H1 (cell line): ENCODE results near the gene GUCA2B. TPM values are rescaled to one million over a fixed set of nuclear protein-coding genes. Genes with fewer than 3 reads are reported as not detected.

Experiments
- CTCF ChIA-PET: fragments of 300-600 bp; sonication (Branson Sonifier 250); formaldehyde crosslinking; loops from one replicate; lab custom pipeline; 2021; ENCODE audit not compliant: partially characterized antibody; lab: Charles Lee
- POLR2A ChIA-PET: fragments of 300-600 bp; sonication (Branson Sonifier 250); formaldehyde crosslinking; loops from one replicate; lab custom pipeline; 2021; ENCODE audit warnings: inconsistent platforms; ENCODE audit not compliant: partially characterized antibody; lab: Charles Lee
- DNase-seq, 2 experiments: peaks; one replicate each; pipeline versions ENCODE4 v3.0.0 to v3.0.0-alpha.2; 2010 to 2022; ENCODE audit warnings: low spot score in 2 of 2, low read depth in 1 of 2, mixed read lengths in 1 of 2
- FAIRE-seq: peaks from 2 replicates; lab custom pipeline; 2011; peaks lifted over from hg19 to GRCh38; lab: Jason Lieb, UNC
- H2AFZ ChIP-seq: 2 replicates; pipeline ENCODE4 v1.8.1; 2012; ENCODE audit warnings: low read length, inconsistent platforms
- H2AK5ac ChIP-seq: 2 replicates; pipeline ENCODE4 v1.6.1; 2013; ENCODE audit warnings: low read depth, low read length
- H2BK120ac ChIP-seq: replicated peaks from 2 replicates; pipeline ENCODE3; 2013; ENCODE audit warnings: low read depth, low read length, inconsistent platforms
- H2BK12ac ChIP-seq: 2 replicates; pipeline ENCODE4 v1.6.1; 2013; ENCODE audit warnings: low read depth, low read length
- H2BK15ac ChIP-seq: 2 replicates; pipeline ENCODE4 v1.6.1; 2013; ENCODE audit warnings: low read length
- H2BK20ac ChIP-seq: 2 replicates; pipeline ENCODE4 v1.6.1; 2013; ENCODE audit warnings: low read length
- H2BK5ac ChIP-seq: 2 replicates; pipeline ENCODE4 v1.6.1; 2013; ENCODE audit warnings: low read depth, low read length
- H3K14ac ChIP-seq: 2 replicates; pipeline ENCODE4 v1.6.1; 2013; ENCODE audit warnings: inconsistent platforms; ENCODE audit not compliant: insufficient read length
- H3K18ac ChIP-seq: 2 replicates; pipeline ENCODE4 v1.6.1; 2013; ENCODE audit warnings: low read length; ENCODE audit errors: extremely low read depth
- H3K23ac ChIP-seq: 2 replicates; pipeline ENCODE4 v1.6.1; 2013; ENCODE audit warnings: inconsistent platforms; ENCODE audit not compliant: insufficient read length
- H3K23me2 ChIP-seq: 2 replicates; pipeline ENCODE4 v1.6.1; 2013; ENCODE audit warnings: low read depth, low read length
- H3K27ac ChIP-seq: 2 replicates; pipeline ENCODE4 v1.6.1; 2011; ENCODE audit warnings: low read depth, low read length, inconsistent platforms
- H3K27me3 ChIP-seq, 4 experiments: replicated peaks in 1 of 4; 1 replicate in 1 of 4; 2 replicates in 3 of 4; pipeline versions ENCODE4 v1.6.1 to v1.8.1; 2011 to 2013; ENCODE audit warnings: low read length in 3 of 4, mild to moderate bottlenecking in 3 of 4, inconsistent platforms in 2 of 4, mixed read lengths in 2 of 4, moderate library complexity in 1 of 4; ENCODE audit not compliant: control insufficient read depth in 3 of 4, insufficient read depth in 3 of 4; ENCODE audit errors: extremely low read depth in 1 of 4
- H3K36me3 ChIP-seq, 4 experiments: 2 replicates each; pipeline versions ENCODE4 v1.6.1 to v1.8.1; 2011 to 2013; ENCODE audit warnings: mild to moderate bottlenecking in 4 of 4, low read length in 3 of 4, moderate library complexity in 2 of 4, control low read depth in 1 of 4, inconsistent platforms in 1 of 4; ENCODE audit not compliant: insufficient read depth in 4 of 4, control insufficient read depth in 2 of 4
- H3K4ac ChIP-seq: replicated peaks from 2 replicates; pipeline ENCODE3; 2013; ENCODE audit warnings: low read length, low read depth, mixed read lengths, inconsistent platforms; ENCODE audit not compliant: insufficient read length
- H3K4me1 ChIP-seq, 4 experiments: replicated peaks in 1 of 4; 1 replicate in 1 of 4; 2 replicates in 3 of 4; pipeline versions ENCODE4 v1.6.1 to v1.8.1; 2011 to 2013; ENCODE audit warnings: low read length in 3 of 4, inconsistent platforms in 2 of 4, mixed read lengths in 1 of 4; ENCODE audit not compliant: insufficient read depth in 4 of 4, control insufficient read depth in 3 of 4
- H3K4me2 ChIP-seq, 2 experiments: 2 replicates each; pipeline versions ENCODE4 v1.6.1 to v1.8.1; 2011 to 2013; ENCODE audit warnings: low read depth in 2 of 2, low read length in 2 of 2, control low read depth in 1 of 2, inconsistent platforms in 1 of 2, mild to moderate bottlenecking in 1 of 2; ENCODE audit not compliant: insufficient read depth in 1 of 2
- H3K4me3 ChIP-seq, 4 experiments: fragments of 200-600, 300-600 bp in 1 of 4; sonication (generic), shearing (Covaris generic), sonication (Bioruptor Twin) in 1 of 4; 2 replicates each; pipeline versions ENCODE4 v1.5.1 to v1.8.1; 2011 to 2016; ENCODE audit warnings: low read length in 4 of 4, low read depth in 3 of 4, control low read depth in 2 of 4, inconsistent platforms in 2 of 4, mild to moderate bottlenecking in 2 of 4, mixed read lengths in 1 of 4, moderate library complexity in 1 of 4; ENCODE audit not compliant: insufficient read depth in 2 of 4; ENCODE audit errors: extremely low read depth in 1 of 4
- H3K56ac ChIP-seq: replicated peaks from 2 replicates; pipeline ENCODE3; 2013; ENCODE audit warnings: low read depth, mild to moderate bottlenecking, mixed read lengths, low read length, inconsistent platforms; ENCODE audit not compliant: insufficient read length
- H3K79me1 ChIP-seq: 2 replicates; pipeline ENCODE4 v1.6.1; 2013; ENCODE audit warnings: low read depth, low read length, control low read depth
- H3K79me2 ChIP-seq, 2 experiments: 2 replicates each; pipeline versions ENCODE4 v1.6.1 to v1.8.1; 2012 to 2013; ENCODE audit warnings: low read length in 2 of 2, mild to moderate bottlenecking in 2 of 2, inconsistent platforms in 1 of 2; ENCODE audit not compliant: insufficient read depth in 2 of 2, control insufficient read depth in 1 of 2
- H3K9ac ChIP-seq, 4 experiments: replicated peaks in 1 of 4; 1 replicate in 1 of 4; 2 replicates in 3 of 4; pipeline versions ENCODE4 v1.6.1 to v1.8.1; 2011 to 2013; ENCODE audit warnings: low read depth in 3 of 4, low read length in 3 of 4, control low read depth in 2 of 4, mild to moderate bottlenecking in 2 of 4, moderate library complexity in 2 of 4, inconsistent platforms in 1 of 4; ENCODE audit errors: extremely low read depth in 1 of 4
- H3K9me3 ChIP-seq, 2 experiments: 2 replicates each; pipeline versions ENCODE4 v1.6.1 to v1.8.1; 2012 to 2013; ENCODE audit warnings: mild to moderate bottlenecking in 2 of 2, moderate library complexity in 2 of 2, control low read depth in 1 of 2, inconsistent platforms in 1 of 2, low read depth in 1 of 2, low read length in 1 of 2, mixed read lengths in 1 of 2; ENCODE audit not compliant: insufficient read depth in 2 of 2
- H4K20me1 ChIP-seq, 2 experiments: replicated peaks in 1 of 2; 2 replicates each; pipeline versions ENCODE3 to v1.8.1; 2011 to 2013; ENCODE audit warnings: inconsistent platforms in 2 of 2, low read length in 2 of 2, mild to moderate bottlenecking in 1 of 2; ENCODE audit not compliant: insufficient read depth in 2 of 2, control insufficient read depth in 1 of 2
- H4K5ac ChIP-seq: 2 replicates; pipeline ENCODE4 v1.6.1; 2013; ENCODE audit warnings: low read length, low read depth, mixed read lengths, inconsistent platforms; ENCODE audit not compliant: insufficient read length
- H4K8ac ChIP-seq: 2 replicates; pipeline ENCODE4 v1.8.0; 2013; ENCODE audit warnings: mild to moderate bottlenecking, moderate library complexity, low read length, inconsistent platforms; ENCODE audit not compliant: insufficient read depth; ENCODE audit errors: extremely low read depth
- H4K91ac ChIP-seq: replicated peaks from 2 replicates; pipeline ENCODE3; 2013; ENCODE audit warnings: low read length, mixed read lengths, inconsistent platforms; ENCODE audit not compliant: insufficient read length
- ASH2L ChIP-seq: fragments of 200-600, 300-600 bp; sonication (generic); IDR thresholded peaks from one replicate; pipeline ENCODE4 v1.7.1; 2017; ENCODE audit warnings: low read length
- CEBPB ChIP-seq: IDR thresholded peaks from 2 replicates; pipeline ENCODE4 v1.6.1; 2012; ENCODE audit warnings: low read depth, low read length
- EGR1 ChIP-seq: IDR thresholded peaks from 2 replicates; pipeline ENCODE4 v1.6.1; 2011; ENCODE audit warnings: low read depth, low read length, borderline replicate concordance
- JUND ChIP-seq: IDR thresholded peaks from 2 replicates; pipeline ENCODE4 v1.6.1; 2011; ENCODE audit warnings: mild to moderate bottlenecking, improper control_type of control experiment, low read length
- KDM1A ChIP-seq: fragments of 200-600, 300-600 bp; sonication (generic); IDR thresholded peaks from 2 replicates; pipeline ENCODE4 v1.7.1; 2016; ENCODE audit warnings: mild to moderate bottlenecking, low read length, borderline replicate concordance
- KDM4A ChIP-seq: IDR thresholded peaks from one replicate; pipeline ENCODE4 v1.7.1; 2012; ENCODE audit warnings: low read depth, mild to moderate bottlenecking, moderate library complexity, low read length, inconsistent platforms; ENCODE audit not compliant: severe bottlenecking
- MAFK ChIP-seq: IDR thresholded peaks from 2 replicates; pipeline ENCODE4 v1.6.1; 2012; ENCODE audit warnings: low read depth, mild to moderate bottlenecking, improper control_type of control experiment, low read length
- POLR2A ChIP-seq, 2 experiments: IDR thresholded peaks; 1 replicate in 1 of 2; 2 replicates in 1 of 2; pipeline ENCODE4 v1.6.1; 2011; ENCODE audit warnings: low read depth in 2 of 2, low read length in 2 of 2, mild to moderate bottlenecking in 2 of 2; ENCODE audit errors: control extremely low read depth in 1 of 2
- SIN3A ChIP-seq, 2 experiments: IDR thresholded peaks in 1 of 2; conservative IDR thresholded peaks in 1 of 2; 2 replicates each; pipeline ENCODE4 v1.6.1; 2011 to 2012; ENCODE audit warnings: low read length in 2 of 2, improper control_type of control experiment in 1 of 2, low read depth in 1 of 2, mild to moderate bottlenecking in 1 of 2
- SIRT6 ChIP-seq: IDR thresholded peaks from one replicate; pipeline ENCODE4 v1.7.1; 2012; ENCODE audit warnings: low read length, inconsistent platforms
- SIX5 ChIP-seq: IDR thresholded peaks from 2 replicates; pipeline ENCODE4 v1.6.1; 2011; ENCODE audit warnings: mild to moderate bottlenecking, low read depth, low read length
- SP1 ChIP-seq: IDR thresholded peaks from 2 replicates; pipeline ENCODE4 v1.6.1; 2011; ENCODE audit warnings: low read depth, low read length
- TAF1 ChIP-seq: IDR thresholded peaks from 2 replicates; pipeline ENCODE4 v1.6.1; 2011; ENCODE audit warnings: mild to moderate bottlenecking, low read depth, low read length
- TCF12 ChIP-seq: IDR thresholded peaks from 2 replicates; pipeline ENCODE4 v1.6.1; 2011; ENCODE audit warnings: low read depth, mild to moderate bottlenecking, low read length
- WGBS, 2 experiments: shearing (Covaris generic) in 1 of 2; methylation state at CpG; one replicate each; pipeline versions ENCODE4 v1.1.6 to v1.1.7; 2013 to 2015; ENCODE audit warnings: low lambda C conversion rate in 2 of 2, mixed read lengths in 2 of 2, inconsistent platforms in 1 of 2, low coverage in 1 of 2, missing lambda C conversion rate in 1 of 2; ENCODE audit not compliant: insufficient replicate concordance in 2 of 2, insufficient coverage in 1 of 2, insufficient read length in 1 of 2; ENCODE audit errors: extremely low coverage in 1 of 2, missing lambda C conversion rate in 1 of 2; 5-methylcytosine and 5-hydroxymethylcytosine counted together
- polyA plus RNA-seq, 7 experiments: library from polyadenylated mRNA; depleted of rRNA in 3 of 7; stranded (reverse) in 5 of 7; unstranded in 2 of 7; fragments of >200 nt in 5 of 7; fragments of 200-250 nt in 2 of 7; gene quantifications; 1 replicate in 5 of 7; 2 replicates in 1 of 7; 4 replicates in 1 of 7; pipeline versions ENCODE4 v1.2.1 to v1.2.3, GENCODE V29; 2011 to 2013; ENCODE audit warnings: missing spikeins in 2 of 7, mixed read lengths in 2 of 7
- total RNA-seq: library from RNA; stranded (reverse); fragmentation: NEBNext Ultra II Directional; extraction: Animal tissue kit (Norgen Biotek cat#: 25700); gene quantifications from 2 replicates; pipeline ENCODE4 v1.2.1, GENCODE V29; 2021
- TF ChIP-seq, protein P1 (sequence below): IDR thresholded peaks from 2 replicates; pipeline ENCODE4 v1.6.1; 2012; ENCODE audit warnings: inconsistent platforms

GUCA2B gene
- total and polyA plus RNA-seq, 2 of the 8 experiments (the other 6 are each of a cell fraction or from before 2014, with no cell fraction given): not detected

DNA sequence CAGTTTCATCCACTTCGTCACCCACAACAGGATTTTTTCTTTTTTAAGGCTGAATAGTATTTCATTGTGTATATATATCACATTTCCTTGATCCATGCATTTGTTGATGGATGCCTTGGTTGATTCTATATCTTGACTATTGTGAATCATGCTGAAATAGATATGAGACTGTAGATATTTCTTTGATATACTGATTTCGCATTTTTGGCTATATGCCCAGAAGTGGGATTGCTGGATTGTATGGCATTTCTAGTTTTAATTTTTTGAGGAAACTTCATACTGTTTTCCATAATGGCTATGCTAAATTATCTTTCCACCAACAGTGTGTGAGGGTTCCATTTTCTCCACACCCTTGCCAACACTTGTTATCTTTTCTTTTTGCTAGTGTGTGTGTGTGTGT, 5.0 kb downstream of the GUCA2B start:
- CTCF ChIA-PET: interaction anchor here (0.6 to 6.7 kb wide), 5 partner anchors 14 to 769 kb away, joined by 3 to 50 read pairs (median 3); no protein-coding TSS in a partner anchor

More for the DNA sequence above, 5.0 kb downstream of the GUCA2B start:
- Histone ChIP-seq H2BK12ac (no peak overlapping the region), H4K8ac (no peak overlapping the region), H3K27ac (no peak overlapping the region), H3K36me3 (no peaks in the 10 kb centered on the region), H2AFZ (no peak overlapping the region), H2BK20ac (no peak overlapping the region), H3K27me3 (no peaks in the 10 kb centered on the region), H2BK120ac (no peak overlapping the region), H4K91ac (no peak overlapping the region), H3K4ac (no peak overlapping the region), H4K20me1 (no peaks in the 10 kb centered on the region), H2BK15ac (no peak overlapping the region), H3K4me1 (no peaks in the 10 kb centered on the region), H3K56ac (no peak overlapping the region), H3K4me2 (no peak overlapping the region), H3K23ac (no peak overlapping the region), H3K23me2 (no peaks in the 10 kb centered on the region; the same call in 1 of the 2 replicates), H2AK5ac (no peak overlapping the region), H3K4me3 (no peak overlapping the region), H3K79me2 (no peaks in the 10 kb centered on the region), H3K79me1 (no peaks in the 10 kb centered on the region), H2BK5ac (no peak overlapping the region), H4K5ac (no peak overlapping the region), H3K18ac (no peak overlapping the region), H3K9me3 (no peaks in the 10 kb centered on the region), H3K9ac (no peak overlapping the region), H3K14ac (no peak overlapping the region)
- POLR2A ChIA-PET: no interaction called here
- 91% methylated on average over 2 of the region's 2 CpGs; no CpG with 5 or more reads in 1 of the 2 experiments for WGBS, 2 experiments
- FAIRE-seq: no peak
- no peak for DNase-seq
- TF ChIP-seq KDM1A (no peak), CEBPB (no peak), MAFK (no peak), POLR2A (IDR thresholded peaks at IDR 0.05; ENCODE audit: control extremely low read depth in 1 of 2, low read depth in 2 of 2, low read length in 2 of 2) (no peak), SP1 (no peak), SIX5 (no peak), SIRT6 (no peak), ASH2L (no peak), SIN3A (conservative IDR thresholded peaks at IDR 0.05 in 1 of 2, IDR thresholded peaks at IDR 0.05 in 1 of 2; ENCODE audit: low read depth in 1 of 2, low read length in 2 of 2) (no peak), KDM4A (no peak), TCF12 (no peak), JUND (no peak), EGR1 (no peak), TAF1 (no peak)
- TF ChIP-seq, protein P1, sequence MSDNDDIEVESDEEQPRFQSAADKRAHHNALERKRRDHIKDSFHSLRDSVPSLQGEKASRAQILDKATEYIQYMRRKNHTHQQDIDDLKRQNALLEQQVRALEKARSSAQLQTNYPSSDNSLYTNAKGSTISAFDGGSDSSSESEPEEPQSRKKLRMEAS: no peak
